ENCODE measurements around the gene ZNF423.

Gene ZNF423

DNA sequence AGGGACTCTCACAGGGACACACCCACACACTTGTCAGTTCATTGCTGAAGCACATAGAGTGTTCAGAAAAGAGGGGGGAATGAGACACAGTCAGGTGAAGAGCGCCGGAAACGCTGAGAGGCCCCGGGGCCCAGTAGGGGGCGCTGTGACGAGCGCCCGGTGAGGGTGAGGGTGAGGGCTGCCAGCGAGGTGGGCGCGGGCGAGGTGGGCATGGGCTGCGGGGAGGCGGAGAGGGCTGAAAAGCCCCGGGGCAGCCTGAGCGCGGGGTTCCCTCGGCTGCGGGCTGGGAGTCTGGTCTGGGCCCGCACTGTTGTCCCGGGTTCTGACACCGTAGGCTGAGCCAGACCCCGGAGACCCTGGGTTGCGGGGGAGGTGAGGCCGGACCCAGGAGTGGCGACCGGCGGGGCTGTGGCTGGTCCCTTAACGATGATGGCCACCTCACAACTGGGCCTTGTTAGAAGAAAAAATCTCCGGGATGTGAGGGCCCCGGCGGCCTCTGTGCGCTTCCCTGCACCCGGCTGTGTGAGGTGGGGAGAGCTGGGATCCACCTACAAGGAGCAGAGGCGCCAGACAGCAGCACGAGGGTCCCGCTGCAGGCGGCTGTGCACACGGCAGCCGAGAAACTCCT, 390.9 kb downstream of the ZNF423 start:
- DNase-seq = no peak

DNA sequence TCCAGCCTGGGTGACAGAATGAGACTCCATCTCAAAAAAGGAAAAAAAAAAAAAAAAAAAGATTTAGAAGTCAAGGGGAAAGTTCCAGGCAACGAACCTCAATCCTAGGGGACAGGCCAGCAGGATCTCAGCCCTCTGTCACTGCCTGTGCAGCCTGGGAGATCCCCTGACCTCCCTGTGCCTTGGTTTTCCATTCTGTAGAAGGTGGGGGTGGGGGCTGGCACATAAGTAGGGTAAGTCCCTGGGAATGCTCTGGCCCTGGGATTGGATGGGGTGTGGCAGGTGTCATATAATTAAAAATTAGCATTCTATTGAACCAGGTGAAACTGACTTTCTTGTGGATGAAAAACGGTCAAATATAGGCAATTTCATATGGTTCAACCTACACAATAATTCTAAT, 391.8 kb downstream of the ZNF423 start:
- no peak for DNase-seq

DNA sequence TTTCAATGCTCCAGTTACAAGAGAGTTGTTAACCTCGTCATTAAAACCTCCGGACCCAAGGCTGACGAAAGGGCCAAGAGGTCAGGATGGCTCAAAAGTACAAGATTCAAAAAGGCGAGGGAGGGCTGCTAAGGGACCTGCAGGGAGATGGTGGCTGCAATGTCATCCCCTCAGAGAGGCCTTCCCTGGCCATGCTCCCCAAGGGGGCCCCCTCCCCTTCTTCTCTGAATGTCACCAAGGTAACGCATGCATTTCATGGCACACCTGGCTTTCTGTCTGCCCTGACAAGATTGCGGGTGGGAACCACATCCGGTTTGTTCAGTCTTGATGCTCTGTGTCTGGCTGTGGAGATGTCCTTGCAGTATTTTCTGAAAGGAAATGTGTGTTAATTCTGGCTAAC, 392.4 kb downstream of the ZNF423 start:
- no peak for DNase-seq

DNA sequence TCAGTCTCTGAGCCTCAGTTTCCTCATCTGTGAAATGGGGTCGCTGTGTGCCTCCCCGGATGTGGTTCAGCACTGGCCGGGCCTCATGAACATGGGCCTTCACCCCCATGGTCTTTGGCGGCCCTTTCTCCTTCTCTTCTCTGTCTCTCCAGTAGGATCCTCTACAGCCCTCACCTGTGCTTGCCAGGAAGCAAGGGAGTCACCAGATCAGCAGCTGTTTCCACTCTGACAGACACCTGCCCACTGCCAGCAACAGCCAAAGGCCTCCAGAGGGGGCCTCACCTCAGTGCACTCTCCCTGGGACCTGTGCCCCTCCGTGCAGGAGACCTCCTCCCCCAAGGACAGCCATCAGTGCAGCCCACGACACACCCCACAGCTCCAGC, 392.9 kb downstream of the ZNF423 start:
- DNase-seq = no peak

DNA sequence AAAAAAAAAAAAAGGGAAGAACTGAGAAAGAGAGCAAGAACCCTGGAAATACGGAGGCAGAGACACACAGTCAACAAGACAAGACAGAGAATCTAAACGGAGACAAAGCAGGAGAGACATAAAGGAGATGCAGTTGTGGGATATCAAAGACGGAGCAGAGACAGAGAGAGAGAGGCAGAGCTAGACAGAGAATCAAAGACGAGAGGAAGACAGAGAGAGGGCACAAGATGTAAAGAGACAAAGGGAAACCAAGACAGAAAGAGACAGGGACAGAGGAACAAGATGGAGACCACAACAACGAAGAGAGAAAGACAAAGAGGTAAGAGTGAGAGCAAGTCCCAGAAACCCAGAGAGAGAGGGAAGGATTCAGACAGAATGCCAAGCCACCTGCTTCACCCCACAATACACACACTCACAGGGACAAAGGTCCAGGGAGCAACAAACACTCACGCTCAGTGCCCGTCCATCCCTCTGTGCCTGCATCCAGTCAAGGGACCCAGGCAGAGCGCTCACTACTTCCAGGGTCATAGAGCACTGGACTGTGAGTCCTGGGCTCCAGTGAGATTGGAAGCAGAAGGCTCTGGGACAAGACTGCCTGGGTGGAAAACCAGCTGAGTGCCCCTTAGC, 393.4 kb downstream of the ZNF423 start:
- no peak for DNase-seq

DNA sequence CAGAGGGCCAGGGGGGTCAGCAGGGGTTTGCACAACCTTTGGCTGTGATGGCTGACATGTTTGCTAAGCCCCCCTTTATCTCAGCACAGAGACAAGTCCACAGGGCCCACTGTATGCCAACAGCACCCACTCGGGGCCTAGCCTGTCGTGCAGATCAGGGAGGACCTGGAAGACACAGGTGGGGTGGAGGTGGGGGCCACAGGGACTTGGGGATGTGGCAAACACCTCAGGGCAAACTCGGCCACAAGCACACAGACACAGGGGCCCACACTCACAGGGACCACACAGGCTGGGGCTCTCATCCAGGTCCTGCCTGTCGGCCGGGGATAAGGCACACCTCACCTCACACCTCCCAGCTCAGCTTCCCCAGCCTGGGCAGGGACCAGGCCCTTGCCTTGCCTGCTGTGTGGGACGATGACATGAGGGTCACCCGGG, 394.4 kb downstream of the ZNF423 start:
- no peak for DNase-seq

DNA sequence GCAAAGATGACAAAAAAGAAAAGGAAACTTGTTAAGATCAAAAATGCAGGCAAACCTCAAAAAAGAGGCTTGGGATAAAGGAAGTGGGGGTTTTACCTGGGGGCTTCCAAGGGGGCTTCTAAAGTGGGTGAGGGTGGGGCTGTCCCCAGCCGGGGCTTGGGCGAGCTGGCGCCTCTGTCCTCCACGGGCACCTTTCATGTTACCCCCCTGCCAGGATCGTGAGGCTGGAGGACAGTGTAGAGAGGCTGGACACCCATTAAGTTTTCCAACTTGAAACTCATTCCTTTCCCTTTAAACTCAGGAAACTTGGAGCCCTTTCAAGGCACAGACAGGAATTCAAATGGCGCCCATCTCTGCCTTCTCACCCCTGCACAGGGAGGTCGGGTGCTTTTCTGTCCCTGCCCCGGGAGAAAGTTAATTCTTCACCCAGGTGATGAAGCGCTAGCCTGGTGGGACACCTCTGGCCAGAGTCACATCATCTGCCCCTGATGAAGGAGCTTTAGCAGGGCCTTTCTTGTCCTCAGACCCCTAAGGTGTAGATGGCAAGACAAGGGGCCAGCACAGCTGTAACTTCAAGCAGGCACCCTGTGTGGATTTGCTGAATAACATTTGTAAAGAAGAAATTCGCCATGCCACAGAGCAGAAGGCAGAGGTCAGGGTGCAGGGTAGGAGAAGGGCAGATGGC, 395.0 kb downstream of the ZNF423 start:
- DNase-seq = no peak

DNA sequence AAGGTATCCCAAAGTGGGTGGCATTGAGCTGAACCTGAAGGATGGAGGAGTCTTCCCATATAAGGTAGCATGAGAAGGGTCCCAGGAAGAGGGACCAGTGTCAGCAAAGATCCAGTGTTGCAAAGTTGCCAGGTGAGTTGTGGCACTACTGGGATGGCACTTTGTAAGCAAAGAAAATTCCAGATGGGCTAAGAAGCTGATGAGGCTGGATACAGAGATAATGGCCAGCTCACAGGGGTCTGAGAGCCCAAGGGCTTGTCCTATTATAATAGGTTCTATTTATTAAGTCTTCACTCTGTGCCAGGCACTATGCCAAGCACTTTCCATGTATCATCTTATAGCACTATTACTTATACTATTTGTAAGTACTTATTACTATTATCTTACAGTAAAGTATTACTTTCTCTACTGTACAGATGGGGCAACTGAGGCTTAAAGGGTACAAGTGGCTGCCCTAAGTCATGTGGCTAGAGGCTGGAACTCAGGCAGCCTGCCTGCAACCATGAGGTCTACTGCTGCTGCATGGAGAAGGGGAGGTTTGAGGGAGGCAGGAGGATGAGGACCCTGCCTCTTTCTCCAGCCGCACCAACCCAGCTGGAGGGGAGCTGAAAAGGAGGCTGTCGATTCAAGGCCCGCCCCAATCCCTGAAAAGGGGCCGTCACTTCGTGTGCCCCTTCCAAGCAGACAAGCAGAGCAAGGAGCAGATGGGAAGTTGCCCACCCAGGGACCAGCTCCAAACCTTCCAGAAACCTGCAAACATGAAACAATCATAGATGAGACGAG, 395.8 kb downstream of the ZNF423 start:
- no peak for DNase-seq

DNA sequence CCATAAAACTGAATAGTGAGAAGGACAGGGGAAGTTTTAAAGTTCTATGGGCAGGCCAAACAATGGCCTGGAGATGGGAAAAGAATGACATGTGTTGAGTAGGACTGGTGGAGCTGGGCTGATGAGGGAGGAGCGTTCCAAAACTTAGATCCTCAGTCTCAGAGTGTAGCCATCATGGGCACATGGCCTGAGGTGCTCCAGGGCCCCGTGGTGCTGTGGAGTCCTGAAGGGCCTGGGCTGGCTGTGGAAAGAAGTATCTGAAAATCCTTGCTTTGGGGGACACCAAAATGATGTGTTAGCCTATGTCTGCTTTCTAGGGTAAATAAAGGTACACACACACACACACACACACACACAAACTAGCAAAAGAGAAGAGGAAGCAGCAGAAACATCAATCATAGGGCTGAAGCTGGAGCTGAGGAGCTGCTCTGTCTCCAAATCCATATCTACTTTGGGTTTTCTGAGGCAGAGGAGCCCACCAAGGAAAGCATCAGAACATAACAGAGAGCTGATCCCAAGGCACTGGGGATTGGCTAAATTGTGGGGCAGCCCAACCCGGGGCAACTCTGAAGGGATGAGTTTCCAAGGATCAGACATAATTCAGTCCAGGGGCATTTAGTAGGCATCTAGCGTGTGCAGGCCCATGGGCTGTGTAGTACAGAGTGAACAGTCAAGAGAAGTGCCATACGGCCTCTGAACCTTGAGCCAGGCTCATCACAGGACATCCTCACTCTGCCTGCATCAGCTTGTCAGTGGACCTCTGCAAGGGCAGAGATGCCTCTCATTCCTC, 397.1 kb downstream of the ZNF423 start:
- DNase-seq = no peak

DNA sequence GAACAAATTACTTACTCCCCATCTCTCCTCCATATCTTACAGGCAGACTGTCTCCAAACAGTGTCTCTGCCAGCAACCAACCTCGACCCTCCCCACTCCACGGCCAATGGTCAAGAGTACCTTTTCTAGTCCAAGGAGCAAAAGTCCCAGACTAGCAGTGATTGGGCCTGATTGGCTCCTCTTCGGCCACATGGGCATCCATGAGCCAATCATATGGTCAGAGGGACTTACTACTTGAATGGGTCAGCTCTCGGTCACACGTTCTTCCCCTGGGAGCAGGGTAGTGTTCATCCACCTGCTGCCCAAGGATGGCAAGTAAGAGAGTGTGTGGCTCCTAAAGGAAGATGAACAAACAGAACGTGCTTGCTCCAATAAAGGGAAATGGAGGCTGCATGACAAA, 397.7 kb downstream of the ZNF423 start:
- no peak for DNase-seq

DNA sequence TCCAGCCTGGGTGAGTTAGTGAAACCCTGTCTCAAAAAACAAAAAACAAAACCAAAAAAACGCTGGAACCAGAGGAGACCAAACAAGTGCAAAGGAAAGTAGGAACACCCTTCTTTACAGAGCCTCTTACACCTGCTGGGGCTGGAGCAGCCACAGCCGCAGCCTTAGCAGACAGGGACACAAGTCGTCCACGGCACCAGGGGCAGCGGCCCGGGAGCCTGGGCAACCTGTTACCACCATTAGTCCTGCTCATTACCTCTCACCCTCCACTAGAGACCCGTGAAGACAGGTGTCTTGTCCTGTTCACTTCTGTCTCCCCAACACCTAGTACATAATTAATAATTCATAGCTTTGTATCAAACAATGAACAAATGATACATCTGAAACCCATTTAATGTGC, 398.7 kb downstream of the ZNF423 start:
- DNase-seq = no peak

DNA sequence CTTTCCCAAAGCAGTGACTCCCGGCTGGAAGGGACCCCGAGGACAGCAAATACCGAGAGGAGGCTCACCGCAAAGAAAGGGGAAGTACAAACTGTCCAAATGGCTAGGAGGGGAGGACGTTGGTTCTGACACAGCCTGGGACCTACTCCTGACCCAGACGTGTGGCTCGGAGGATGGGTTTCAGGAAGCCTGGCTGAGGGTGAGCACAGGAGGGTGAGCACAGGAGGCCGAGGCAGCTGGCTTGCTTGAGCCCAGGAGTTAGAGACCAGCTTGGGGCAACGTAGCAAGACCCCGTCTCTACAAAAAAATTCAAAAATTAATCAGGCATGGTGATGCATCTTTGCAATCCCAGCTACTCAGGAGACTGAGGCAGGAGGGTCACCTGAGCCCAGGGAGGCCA, 399.1 kb downstream of the ZNF423 start:
- DNase-seq = no peak

DNA sequence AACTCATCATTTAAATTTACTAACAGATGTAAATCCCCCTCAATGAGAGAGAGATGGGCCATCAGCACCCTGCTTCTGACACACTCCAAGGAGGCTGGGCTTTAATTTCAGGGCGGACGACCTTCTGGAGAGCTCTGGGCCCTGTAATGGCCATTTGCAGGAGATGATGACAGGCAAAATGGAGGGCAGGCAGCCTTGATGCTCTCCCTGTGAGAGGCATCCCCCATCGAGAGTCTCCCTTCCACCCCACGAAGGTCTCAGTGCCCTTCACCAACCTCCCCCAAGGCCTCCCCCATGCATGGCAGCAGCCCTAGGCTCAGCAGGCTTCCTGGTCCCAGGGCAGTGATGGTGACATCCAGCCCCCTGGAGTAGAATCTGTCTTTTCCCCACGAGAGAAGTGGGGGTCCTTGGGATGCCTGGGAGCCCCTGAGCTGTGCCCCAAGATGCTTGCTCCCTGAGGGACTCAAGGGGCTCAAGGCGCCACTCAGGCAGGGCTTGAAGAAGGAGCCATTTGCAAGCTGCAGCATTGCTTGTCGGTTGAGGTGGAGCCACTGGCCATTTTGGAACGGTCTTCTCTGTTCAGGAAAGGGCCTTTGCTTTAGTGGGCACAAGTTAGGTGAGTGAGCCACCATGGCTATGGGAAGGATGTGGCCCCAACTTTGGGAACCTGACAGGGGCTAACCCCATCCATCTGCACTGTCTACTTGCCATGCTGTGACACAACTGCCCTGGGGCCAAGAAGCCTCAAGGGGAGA, 399.7 kb downstream of the ZNF423 start:
- no peak for DNase-seq

DNA sequence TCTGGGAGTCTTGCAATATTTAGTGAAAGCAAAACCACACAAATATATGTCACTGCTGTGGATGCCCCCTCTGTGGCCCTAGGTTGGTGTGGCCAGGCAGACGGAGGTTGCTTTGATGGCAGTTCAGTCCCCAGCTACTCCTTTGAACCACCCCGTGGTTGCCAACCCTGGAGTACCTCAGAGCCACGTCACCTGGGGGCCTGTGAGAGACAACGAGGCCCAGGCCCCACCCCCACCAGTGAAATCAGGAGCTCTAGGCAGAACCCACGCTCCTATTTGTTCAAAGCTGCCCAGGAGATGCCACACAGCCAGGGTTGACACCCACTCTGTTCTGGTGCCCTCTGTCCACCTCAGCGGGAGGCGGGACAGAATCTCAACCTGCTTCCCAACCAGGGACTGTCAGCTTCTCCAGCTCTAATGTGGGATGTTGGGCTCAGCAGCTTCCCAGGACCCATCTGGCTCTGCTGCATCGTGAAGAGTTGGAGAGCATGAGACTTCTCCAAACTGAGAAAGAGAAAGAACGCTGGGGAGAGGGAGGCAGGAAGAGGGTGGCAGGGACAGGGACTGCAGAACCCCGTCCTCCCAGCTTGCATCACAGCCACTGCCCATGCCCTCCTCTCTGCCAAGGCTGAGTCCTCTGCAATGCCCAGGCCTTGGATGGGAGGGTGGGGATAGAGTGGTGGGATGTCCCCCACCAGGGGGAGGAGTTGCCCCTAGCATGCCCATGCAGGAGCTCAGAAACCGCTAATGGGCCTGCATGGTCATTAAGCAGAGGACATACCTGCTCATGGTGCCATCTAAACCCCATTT, 400.5 kb downstream of the ZNF423 start:
- DNase-seq = no peak

DNA sequence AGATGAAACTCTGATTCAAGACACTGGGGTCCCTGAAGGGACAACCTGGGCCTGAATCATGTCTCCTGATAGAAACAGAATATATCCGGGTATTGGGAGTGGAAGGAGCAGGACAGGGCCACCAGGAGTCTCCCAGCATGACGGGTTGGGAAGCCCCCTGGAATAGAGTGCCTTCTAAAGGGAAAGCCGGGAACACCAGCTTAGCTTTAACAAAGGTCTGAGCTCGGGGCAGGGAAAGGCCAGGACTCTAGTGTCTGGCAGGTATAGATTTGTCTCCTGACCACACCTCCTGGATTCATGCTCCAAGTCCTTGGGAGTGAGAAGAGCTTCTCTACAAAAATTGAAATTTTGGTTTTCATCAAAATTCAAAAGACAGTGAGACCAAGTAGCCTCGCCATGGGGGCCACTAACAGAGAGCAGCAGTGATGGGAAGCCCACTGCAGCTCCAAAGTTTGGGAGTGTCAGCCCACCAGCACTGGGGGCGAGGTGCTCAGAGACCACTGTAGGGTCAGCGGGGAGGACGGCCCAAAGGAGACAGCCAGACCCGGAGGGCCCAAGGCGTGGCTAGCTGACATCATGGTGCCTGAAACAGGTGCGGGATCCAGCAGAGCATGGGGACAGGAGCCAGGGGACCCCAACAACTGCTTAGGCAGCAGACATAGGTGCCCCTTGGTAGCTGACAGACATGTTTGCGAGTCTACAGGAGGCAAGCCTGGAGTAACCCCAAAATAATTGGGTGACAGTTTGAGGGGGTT, 401.3 kb downstream of the ZNF423 start:
- DNase-seq = no peak

DNA sequence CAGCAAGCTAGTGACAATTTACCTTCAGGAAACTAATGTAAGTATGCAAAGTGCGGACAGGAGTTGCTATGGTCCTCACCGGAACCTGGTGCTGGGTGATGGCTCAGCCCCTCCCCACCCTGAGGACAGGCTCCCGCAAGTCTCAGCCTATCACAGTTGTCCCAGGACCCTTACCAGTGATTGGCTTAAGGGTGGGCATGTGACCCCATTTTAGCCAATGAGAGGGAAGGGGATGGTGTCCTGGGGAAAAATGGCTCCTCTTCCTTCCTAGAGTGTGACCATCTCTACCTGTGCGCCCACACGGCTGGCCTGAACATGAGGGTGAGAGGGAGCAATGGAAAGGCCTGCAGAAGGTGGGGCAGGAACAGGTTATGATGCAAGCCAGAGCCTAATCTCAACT, 401.9 kb downstream of the ZNF423 start:
- DNase-seq = no peak

DNA sequence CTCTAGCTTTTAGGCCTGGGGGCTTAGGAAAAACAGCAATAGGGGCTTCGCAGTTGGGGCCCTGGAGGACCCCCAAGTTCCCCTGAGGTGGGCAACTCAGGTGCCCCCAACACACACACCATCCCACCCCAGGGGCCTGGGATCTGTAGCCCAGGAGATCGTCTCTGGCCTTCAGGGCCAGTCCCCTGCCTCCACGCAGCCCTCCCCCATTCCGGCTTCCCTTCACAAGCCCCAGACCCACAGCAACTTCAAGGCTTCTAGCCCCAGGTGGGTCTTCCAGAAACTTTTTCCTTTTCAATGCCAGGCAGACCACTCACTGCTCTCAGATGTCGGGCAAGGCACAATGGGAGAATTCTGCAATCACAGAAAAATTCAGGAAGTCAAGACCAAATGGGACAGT, 402.9 kb downstream of the ZNF423 start:
- no peak for DNase-seq

DNA sequence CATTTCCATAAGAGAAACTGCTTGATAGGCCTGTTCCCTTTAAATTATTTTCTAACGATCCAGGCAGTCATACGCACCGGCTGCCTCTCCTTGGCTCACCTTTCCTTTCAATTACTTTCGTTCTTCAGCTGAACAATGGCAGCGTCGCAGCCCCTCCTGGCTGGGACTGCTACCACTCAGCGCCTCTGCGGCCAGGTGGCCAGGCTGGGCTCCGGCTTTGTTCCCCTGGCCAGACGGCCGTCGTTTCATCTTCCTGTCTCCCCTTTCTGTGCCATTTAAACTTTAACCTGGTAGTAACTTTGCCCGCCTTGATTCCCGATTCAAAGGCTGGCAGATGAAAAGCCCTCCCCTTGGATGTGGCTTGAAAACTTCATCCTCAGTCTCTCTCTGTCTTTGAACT, 403.3 kb downstream of the ZNF423 start:
- no peak for DNase-seq

DNA sequence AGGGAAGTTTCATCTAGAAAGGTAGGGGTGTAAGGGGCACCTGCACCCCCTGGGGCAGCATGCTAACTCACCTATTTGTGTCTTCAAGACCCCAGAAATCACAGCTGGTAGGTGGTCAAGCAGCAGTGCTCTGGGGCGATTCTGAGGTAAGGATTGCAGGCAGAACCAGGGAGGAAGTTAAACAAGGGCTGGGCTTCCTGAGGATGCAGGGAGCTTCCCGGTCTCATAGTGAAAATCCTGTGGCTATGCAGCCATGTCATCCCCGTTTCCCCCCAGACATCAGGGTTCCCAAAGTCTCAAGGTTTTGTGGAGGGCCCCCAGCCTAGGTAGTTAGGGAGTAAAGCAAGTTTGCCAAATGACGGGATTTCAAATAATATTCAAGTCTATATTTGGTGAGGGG, 403.8 kb downstream of the ZNF423 start:
- no peak for DNase-seq

DNA sequence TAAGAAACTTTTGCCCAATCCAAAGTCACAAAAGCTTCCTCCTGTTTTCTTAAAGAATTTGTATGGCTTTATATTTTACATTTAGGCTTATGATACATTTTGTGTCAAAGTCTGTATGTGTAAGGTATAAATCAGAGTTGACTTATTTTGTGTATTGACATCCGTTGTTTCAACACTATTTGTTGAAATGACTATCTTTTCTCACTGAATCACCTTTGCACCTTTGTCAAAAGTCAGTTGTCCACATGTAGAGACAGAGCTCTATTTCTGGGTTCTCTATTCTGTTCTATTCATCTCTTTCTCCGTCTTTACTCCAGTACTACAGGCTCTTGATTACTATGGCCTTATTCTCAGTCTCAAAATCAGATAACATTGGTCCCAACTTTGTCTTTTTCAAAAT, 409.1 kb downstream of the ZNF423 start:
- DNase-seq = no peak

DNA sequence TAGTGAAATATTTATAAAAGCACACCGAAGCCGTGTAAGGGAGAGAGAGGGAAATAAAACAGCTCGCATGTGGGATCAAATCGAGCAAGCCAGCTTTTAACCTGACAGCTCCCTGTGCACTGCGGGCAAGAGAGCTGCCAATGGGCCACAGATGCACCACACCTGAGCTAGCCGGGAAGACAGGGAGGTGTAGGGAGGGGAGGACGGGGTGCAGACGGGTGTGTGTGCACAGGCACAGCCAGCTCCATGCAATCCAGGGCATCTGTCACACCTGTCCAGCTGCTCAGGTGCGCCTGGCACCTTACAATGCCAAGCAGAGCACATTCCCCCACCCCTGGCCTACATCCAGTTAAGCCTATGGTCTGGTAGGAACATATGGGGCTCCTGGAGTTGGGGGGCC, 412.3 kb downstream of the ZNF423 start:
- no peak for DNase-seq
